IMR-90 (cell line): Measurements from ENCODE around the gene MGAT5B. TPM values are rescaled to one million over a fixed set of nuclear protein-coding genes. Genes with fewer than 3 reads are reported as not detected.

Experiments used
- ATAC-seq: fragments of 200-7000 bp; cut with Tn5 transposase; 2 replicates; pipeline ENCODE4 v1.9.1; 2020; ENCODE audit warnings: low read depth, mild to moderate bottlenecking, moderate library complexity
- BruUV-seq: library from RNA; stranded (reverse); fragments of 400-500 nt; replicated peaks from 2 replicates; lab custom pipeline; 2021; lab: Mats Ljungman, UMichigan
- CTCF ChIA-PET: fragments of 300-600 bp; formaldehyde crosslinking; extraction: SDS; loops from one replicate; lab custom pipeline; 2021; ENCODE audit warnings: antibody characterized with exemption; lab: Yijun Ruan, JAX
- POLR2A ChIA-PET: fragments of 300-600 bp; sonication (Branson Sonifier 250); formaldehyde crosslinking; loops from one replicate; lab custom pipeline; 2022; ENCODE audit warnings: antibody characterized with exemption; ENCODE audit not compliant: unreplicated experiment; lab: Charles Lee
- DNase-seq: peaks from one replicate; pipeline ENCODE4 v3.0.0; 2013
- H2AFZ ChIP-seq: replicated peaks from 2 replicates; pipeline ENCODE3; 2013; ENCODE audit warnings: low read length, mild to moderate bottlenecking; ENCODE audit not compliant: poor library complexity
- H2AK5ac ChIP-seq: 2 replicates; pipeline ENCODE4 v1.6.1; 2013; ENCODE audit warnings: low read depth, low read length, inconsistent platforms
- H2AK9ac ChIP-seq: replicated peaks from 2 replicates; pipeline ENCODE3; 2013; ENCODE audit warnings: mild to moderate bottlenecking, low read depth, low read length, moderate library complexity; ENCODE audit not compliant: poor library complexity
- H2BK120ac ChIP-seq: 2 replicates; pipeline ENCODE4 v1.6.1; 2013; ENCODE audit warnings: low read depth, low read length, inconsistent platforms
- H2BK15ac ChIP-seq: 3 replicates; pipeline ENCODE4 v1.6.1; 2013; ENCODE audit warnings: low read depth, low read length, inconsistent platforms
- H2BK20ac ChIP-seq: 2 replicates; pipeline ENCODE4 v1.6.1; 2013; ENCODE audit warnings: low read depth, mild to moderate bottlenecking, inconsistent platforms, low read length, moderate library complexity
- H2BK5ac ChIP-seq: 2 replicates; pipeline ENCODE4 v1.6.1; 2013; ENCODE audit warnings: mild to moderate bottlenecking, low read depth, low read length, inconsistent platforms; ENCODE audit not compliant: poor library complexity, severe bottlenecking
- H3K14ac ChIP-seq: replicated peaks from 2 replicates; pipeline ENCODE4 v1.6.1; 2013; ENCODE audit warnings: low read depth, low read length, inconsistent platforms
- H3K18ac ChIP-seq: 2 replicates; pipeline ENCODE4 v1.6.1; 2013; ENCODE audit warnings: low read depth, low read length, control low read depth
- H3K23ac ChIP-seq: 2 replicates; pipeline ENCODE4 v1.6.1; 2013; ENCODE audit warnings: low read depth, low read length, inconsistent platforms
- H3K27ac ChIP-seq: 2 replicates; pipeline ENCODE4 v1.5.1; 2013; ENCODE audit warnings: mild to moderate bottlenecking, control low read depth, low read length; ENCODE audit not compliant: insufficient read depth
- H3K27me3 ChIP-seq: 2 replicates; pipeline ENCODE4 v1.6.1; 2013; ENCODE audit warnings: low read length; ENCODE audit not compliant: control insufficient read depth, insufficient read depth
- H3K36me3 ChIP-seq: 2 replicates; pipeline ENCODE4 v1.6.1; 2013; ENCODE audit warnings: low read length, mixed read lengths; ENCODE audit not compliant: control insufficient read depth, insufficient read depth
- H3K4ac ChIP-seq: 2 replicates; pipeline ENCODE4 v1.6.1; 2013; ENCODE audit warnings: low read depth, low read length, inconsistent platforms
- H3K4me1 ChIP-seq: 2 replicates; pipeline ENCODE4 v1.6.1; 2013; ENCODE audit warnings: low read length, mixed read lengths; ENCODE audit not compliant: control insufficient read depth, insufficient read depth
- H3K4me2 ChIP-seq: 2 replicates; pipeline ENCODE4 v1.6.1; 2013; ENCODE audit warnings: low read depth, mild to moderate bottlenecking, control low read depth, low read length, moderate library complexity
- H3K4me3 ChIP-seq: 2 replicates; pipeline ENCODE4 v1.5.1; 2013; ENCODE audit warnings: low read depth, mild to moderate bottlenecking, control low read depth, low read length, moderate library complexity; ENCODE audit not compliant: insufficient read depth
- H3K56ac ChIP-seq: 2 replicates; pipeline ENCODE4 v1.6.1; 2013; ENCODE audit warnings: low read length, inconsistent platforms; ENCODE audit not compliant: insufficient read depth; ENCODE audit errors: extremely low read depth
- H3K79me1 ChIP-seq, 2 experiments: 2 replicates each; pipeline ENCODE4 v1.6.1; 2013; ENCODE audit warnings: low read length in 2 of 2, inconsistent platforms in 1 of 2, low read depth in 1 of 2
- H3K9ac ChIP-seq: 2 replicates; pipeline ENCODE4 v1.6.1; 2013; ENCODE audit warnings: low read depth, low read length, control low read depth
- H3K9me1 ChIP-seq: 2 replicates; pipeline ENCODE4 v1.6.1; 2013; ENCODE audit warnings: low read length, inconsistent platforms; ENCODE audit not compliant: insufficient read depth
- H3K9me3 ChIP-seq: 2 replicates; pipeline ENCODE4 v1.6.1; 2013; ENCODE audit warnings: low read length; ENCODE audit not compliant: control insufficient read depth, insufficient read depth
- H4K20me1 ChIP-seq: 2 replicates; pipeline ENCODE4 v1.6.1; 2013; ENCODE audit warnings: low read length, inconsistent platforms; ENCODE audit not compliant: insufficient read depth
- H4K5ac ChIP-seq: 2 replicates; pipeline ENCODE4 v1.6.1; 2013; ENCODE audit warnings: mild to moderate bottlenecking, low read depth, low read length, control low read depth
- H4K8ac ChIP-seq, 2 experiments: 2 replicates each; pipeline ENCODE4 v1.6.1; 2013; ENCODE audit warnings: low read depth in 2 of 2, low read length in 2 of 2, control low read depth in 1 of 2, inconsistent platforms in 1 of 2
- H4K91ac ChIP-seq: 2 replicates; pipeline ENCODE4 v1.6.1; 2013; ENCODE audit warnings: low read depth, low read length, inconsistent platforms; ENCODE audit not compliant: insufficient read depth
- BHLHE40 ChIP-seq: fragments of 150-350 bp; IDR thresholded peaks from 2 replicates; pipeline ENCODE4 v1.6.1; 2016; ENCODE audit warnings: mild to moderate bottlenecking, low read depth, low read length
- CEBPB ChIP-seq: IDR thresholded peaks from 2 replicates; pipeline ENCODE4 v1.6.1; 2012; ENCODE audit warnings: low read depth, low read length, improper control_type of control experiment
- CHD1 ChIP-seq: IDR thresholded peaks from 2 replicates; pipeline ENCODE4 v1.6.1; 2012; ENCODE audit warnings: low read depth, low read length, improper control_type of control experiment
- CTCF ChIP-seq: conservative IDR thresholded peaks from 2 replicates; pipeline ENCODE4 v1.5.1; 2012; ENCODE audit warnings: mild to moderate bottlenecking, low read depth, low read length, improper control_type of control experiment
- ELK1 ChIP-seq: fragments of 150-350 bp; IDR thresholded peaks from 2 replicates; pipeline ENCODE4 v1.6.1; 2016; ENCODE audit warnings: low read depth, mild to moderate bottlenecking, low read length, moderate library complexity, borderline replicate concordance
- FOS ChIP-seq: fragments of 150-350 bp; IDR thresholded peaks from 2 replicates; pipeline ENCODE4 v1.6.1; 2016; ENCODE audit warnings: low read depth, low read length
- MAFK ChIP-seq: IDR thresholded peaks from 2 replicates; pipeline ENCODE4 v1.6.1; 2012; ENCODE audit warnings: low read depth, low read length, improper control_type of control experiment
- MAZ ChIP-seq: IDR thresholded peaks from 2 replicates; pipeline ENCODE4 v1.6.1; 2012; ENCODE audit warnings: low read depth, mild to moderate bottlenecking, low read length, improper control_type of control experiment, moderate library complexity, borderline replicate concordance
- MXI1 ChIP-seq: IDR thresholded peaks from 2 replicates; pipeline ENCODE4 v1.6.1; 2012; ENCODE audit warnings: low read depth, mild to moderate bottlenecking, low read length, moderate library complexity, borderline replicate concordance
- NFE2L2 ChIP-seq: fragments of 150-350 bp; IDR thresholded peaks from 2 replicates; pipeline ENCODE4 v1.6.1; 2016; ENCODE audit warnings: low read depth, mild to moderate bottlenecking, low read length
- POLR2A ChIP-seq: IDR thresholded peaks from 2 replicates; pipeline ENCODE4 v1.6.1; 2012; ENCODE audit warnings: mild to moderate bottlenecking, low read depth, low read length
- RAD21 ChIP-seq: IDR thresholded peaks from 2 replicates; pipeline ENCODE4 v1.6.1; 2012; ENCODE audit warnings: low read length, improper control_type of control experiment
- RCOR1 ChIP-seq: IDR thresholded peaks from 2 replicates; pipeline ENCODE4 v1.6.1; 2012; ENCODE audit warnings: mild to moderate bottlenecking, low read length, improper control_type of control experiment; ENCODE audit not compliant: insufficient replicate concordance
- SMC3 ChIP-seq: fragments of 150-350 bp; IDR thresholded peaks from 2 replicates; pipeline ENCODE4 v1.6.1; 2016; ENCODE audit warnings: low read depth, mild to moderate bottlenecking, antibody characterized with exemption, low read length, moderate library complexity
- USF2 ChIP-seq: fragments of 150-350 bp; IDR thresholded peaks from 2 replicates; pipeline ENCODE4 v1.6.1; 2017; ENCODE audit warnings: mild to moderate bottlenecking, antibody characterized with exemption, low read length, low read depth
- WGBS, 2 experiments: methylation state at CpG; one replicate each; pipeline versions ENCODE4 v1.1.5 to v1.1.7; 2013; ENCODE audit warnings: missing lambda C conversion rate in 2 of 2; ENCODE audit not compliant: insufficient read length in 1 of 2; ENCODE audit errors: extremely low coverage in 2 of 2; 5-methylcytosine and 5-hydroxymethylcytosine counted together
- dilution Hi-C: fragments of 300-500 bp; cut with HindIII; formaldehyde crosslinking; loops from one replicate; pipeline ENCODE4 v1.14.3; 2018; ENCODE audit warnings: low sequenced_read_pairs; ENCODE audit not compliant: unreplicated experiment
- in situ Hi-C: fragments of 300-500 bp; cut with MboI; formaldehyde crosslinking; loops from 3 replicates; pipeline ENCODE4 v1.14.3; 2019; ENCODE audit warnings: low sequenced_read_pairs, inconsistent platforms, mixed read lengths
- intact Hi-C: fragments of 100-400 bp; cut with micrococcal nuclease; formaldehyde crosslinking; loops from 2 replicates; pipeline ENCODE4 v1.10.0; 2022
- polyA plus RNA-seq, 3 experiments: library from polyadenylated mRNA; depleted of rRNA; stranded (reverse); fragments of >200 nt; gene quantifications; 2 replicates each; pipeline ENCODE4 v1.2.3, GENCODE V29; 2012; ENCODE audit warnings: low replicate concordance in 1 of 3
- total RNA-seq: library from RNA; depleted of rRNA; stranded (reverse); fragments of >200 nt; gene quantifications from 2 replicates; pipeline ENCODE4 v1.2.3, GENCODE V29; 2012

MGAT5B gene
- total and polyA plus RNA-seq, 2 of the 4 experiments (the other 2 are of a cell fraction), result 0.54 to 2.0 TPM

GRCh38 chr17:76943202-76943601 is 75.0 kb downstream of the MGAT5B start:
- Histone ChIP-seq H3K14ac (no peak overlapping the region), H4K8ac (no peak overlapping the region), H2BK20ac (no peak overlapping the region), H3K9me1 (no peaks in the 10 kb centered on the region), H3K9ac (no peak overlapping the region), H3K23ac (no peak overlapping the region), H2AK5ac (no peak overlapping the region), H4K91ac (no peak overlapping the region), H3K36me3 (no peaks in the 10 kb centered on the region), H2BK5ac (no peak overlapping the region), H2AK9ac (no peak overlapping the region), H3K27me3 (peaks cover 12% of the 10 kb centered on the region; the same call in 1 of the 2 replicates), H3K4me2 (no peak overlapping the region), H3K4me1 (no peaks in the 10 kb centered on the region), H3K4me3 (no peak overlapping the region), H3K18ac (no peak overlapping the region), H2BK15ac (no peak overlapping the region), H4K20me1 (no peaks in the 10 kb centered on the region), H3K79me1 (no peaks in the 10 kb centered on the region), H2AFZ (no peak overlapping the region), H4K5ac (no peak overlapping the region), H2BK120ac (no peak overlapping the region), H3K9me3 (no peaks in the 10 kb centered on the region), H3K4ac (no peak overlapping the region), H3K27ac (no peak overlapping the region), H3K56ac (no peak overlapping the region)
- no CpG with 5 or more reads among the region's 7 CpGs for whole genome bisulfite sequencing, 2 experiments
- intact Hi-C loops, result no loop called here
- CTCF ChIA-PET, result interaction anchor here (0.6 kb wide), 1 partner anchor 145 kb away, joined by 4 read pairs; no protein-coding TSS in a partner anchor
- dilution Hi-C loops, result no loop called here
- TF ChIP-seq SMC3 (no peak), MAFK (no peak), MXI1 (no peak), CTCF (no peak), MAZ (no peak), RCOR1 (no peak), CEBPB (no peak), ELK1 (no peak), CHD1 (no peak), POLR2A (no peak), NFE2L2 (no peak), FOS (no peak), USF2 (no peak), BHLHE40 (no peak), RAD21 (no peak)
- POLR2A ChIA-PET, result interaction anchor here (0.6 kb wide), 1 partner anchor 9 kb away, joined by 7 read pairs; no protein-coding TSS in a partner anchor
- in situ Hi-C loops, result no loop called here
- ATAC-seq (no peak), DNase-seq (no peak)
- no TSS peak for BruUV-seq
